NCI-H1436 (cell line): ENCODE measurements around the gene FREM2.

Experiments used
- DNase-seq: peaks from one replicate; lab custom pipeline; 2025; lab: John Stamatoyannopoulos, UW

Gene FREM2

DNA sequence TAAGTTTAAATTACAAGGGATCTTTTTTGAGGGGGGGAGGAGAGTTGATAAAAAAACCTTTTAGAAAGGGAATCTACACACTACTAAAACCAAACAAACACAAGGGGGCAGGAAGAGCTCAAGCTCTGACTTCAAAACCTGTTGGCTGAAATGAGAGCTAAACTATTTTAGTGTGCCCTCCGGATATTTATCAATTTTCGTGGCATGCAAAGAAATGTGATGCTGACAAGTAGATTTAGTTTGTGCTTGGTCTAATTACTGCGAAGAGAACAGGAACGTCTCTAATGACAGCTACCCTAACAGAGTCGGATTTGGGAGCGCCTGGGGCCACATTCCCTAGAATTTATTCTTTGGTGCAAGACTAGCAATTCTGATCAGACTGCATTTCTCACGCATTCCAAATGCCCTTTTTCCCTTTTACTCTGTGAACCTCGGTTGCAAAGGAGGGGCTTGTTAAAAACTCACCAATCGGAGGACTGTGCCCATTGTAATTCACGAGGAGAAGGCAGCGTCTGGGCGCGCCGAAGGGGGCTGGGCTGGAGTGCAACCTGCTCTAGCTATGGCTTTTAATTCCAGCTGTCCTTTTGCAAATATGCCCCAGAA lies 802 bp upstream of the FREM2 start:
- peak; percentile 21 for DNase-seq

DNA sequence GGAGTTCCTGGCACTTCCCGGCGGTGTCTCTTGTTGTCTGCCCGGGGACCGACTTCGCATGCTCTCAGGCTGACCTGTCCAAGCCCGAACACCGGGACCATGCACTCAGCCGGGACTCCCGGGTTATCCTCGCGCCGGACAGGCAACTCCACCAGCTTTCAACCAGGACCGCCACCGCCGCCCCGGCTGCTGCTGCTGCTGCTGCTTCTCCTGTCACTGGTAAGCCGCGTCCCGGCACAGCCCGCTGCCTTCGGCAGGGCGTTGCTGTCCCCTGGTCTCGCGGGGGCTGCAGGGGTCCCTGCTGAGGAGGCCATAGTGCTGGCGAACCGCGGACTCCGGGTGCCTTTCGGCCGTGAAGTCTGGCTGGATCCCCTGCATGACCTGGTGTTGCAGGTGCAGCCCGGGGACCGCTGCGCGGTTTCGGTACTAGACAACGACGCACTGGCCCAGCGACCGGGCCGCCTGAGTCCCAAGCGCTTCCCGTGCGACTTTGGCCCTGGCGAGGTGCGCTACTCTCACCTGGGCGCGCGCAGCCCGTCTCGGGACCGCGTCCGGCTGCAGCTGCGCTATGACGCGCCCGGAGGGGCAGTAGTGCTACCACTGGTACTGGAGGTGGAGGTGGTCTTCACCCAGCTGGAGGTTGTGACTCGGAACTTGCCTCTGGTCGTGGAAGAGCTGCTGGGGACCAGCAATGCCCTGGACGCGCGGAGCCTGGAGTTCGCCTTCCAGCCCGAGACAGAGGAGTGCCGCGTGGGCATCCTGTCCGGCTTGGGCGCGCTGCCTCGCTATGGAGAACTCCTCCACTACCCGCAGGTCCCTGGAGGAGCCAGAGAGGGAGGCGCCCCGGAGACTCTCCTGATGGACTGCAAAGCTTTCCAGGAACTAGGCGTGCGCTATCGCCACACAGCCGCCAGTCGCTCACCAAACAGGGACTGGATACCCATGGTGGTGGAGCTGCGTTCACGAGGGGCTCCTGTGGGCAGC lies 661 bp downstream of the FREM2 start:
- DNase-seq = no peak

DNA sequence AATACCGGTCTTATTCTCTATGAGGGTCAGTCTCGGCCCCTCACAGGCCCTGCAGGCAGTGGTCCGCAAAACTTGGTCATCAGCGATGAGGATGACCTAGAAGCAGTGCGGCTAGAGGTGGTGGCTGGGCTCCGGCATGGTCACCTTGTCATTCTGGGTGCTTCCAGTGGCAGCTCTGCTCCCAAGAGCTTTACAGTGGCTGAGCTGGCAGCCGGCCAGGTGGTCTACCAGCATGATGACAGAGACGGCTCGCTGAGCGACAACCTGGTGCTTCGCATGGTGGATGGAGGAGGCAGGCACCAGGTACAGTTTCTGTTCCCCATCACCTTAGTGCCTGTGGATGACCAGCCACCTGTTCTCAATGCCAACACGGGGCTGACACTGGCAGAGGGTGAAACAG lies 1.8 kb downstream of the FREM2 start:
- no peak for DNase-seq

DNA sequence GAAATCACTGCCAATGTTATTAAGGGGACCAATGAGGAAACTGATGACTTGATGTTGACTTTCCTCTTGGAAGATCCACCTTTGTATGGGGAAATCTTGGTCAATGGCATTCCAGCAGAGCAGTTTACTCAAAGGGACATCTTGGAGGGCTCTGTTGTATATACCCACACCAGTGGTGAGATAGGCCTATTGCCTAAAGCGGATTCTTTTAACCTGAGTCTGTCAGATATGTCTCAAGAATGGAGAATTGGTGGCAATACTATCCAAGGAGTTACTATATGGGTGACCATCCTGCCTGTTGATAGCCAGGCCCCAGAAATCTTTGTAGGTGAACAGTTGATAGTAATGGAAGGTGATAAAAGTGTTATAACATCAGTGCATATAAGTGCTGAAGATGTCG lies 3.4 kb downstream of the FREM2 start:
- no peak for DNase-seq

DNA sequence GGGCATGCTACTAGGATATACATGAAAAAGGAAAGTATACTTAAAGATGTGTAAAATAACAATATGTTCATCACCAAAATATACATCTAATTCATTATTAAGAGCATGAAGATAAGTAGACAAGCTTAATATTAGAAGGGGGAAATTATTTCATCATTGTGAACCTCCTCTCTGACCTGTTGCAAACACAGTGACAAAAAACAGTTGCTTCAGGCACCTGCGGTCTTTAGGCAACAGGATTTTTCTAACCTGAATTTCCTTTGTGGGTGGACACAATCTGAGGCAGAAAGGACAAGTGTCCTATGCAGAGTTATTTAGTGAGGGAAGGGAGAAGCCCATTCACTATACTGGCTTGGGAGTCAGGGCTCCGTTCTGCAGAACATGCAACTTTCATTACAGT lies 6.3 kb downstream of the FREM2 start:
- no peak for DNase-seq

DNA sequence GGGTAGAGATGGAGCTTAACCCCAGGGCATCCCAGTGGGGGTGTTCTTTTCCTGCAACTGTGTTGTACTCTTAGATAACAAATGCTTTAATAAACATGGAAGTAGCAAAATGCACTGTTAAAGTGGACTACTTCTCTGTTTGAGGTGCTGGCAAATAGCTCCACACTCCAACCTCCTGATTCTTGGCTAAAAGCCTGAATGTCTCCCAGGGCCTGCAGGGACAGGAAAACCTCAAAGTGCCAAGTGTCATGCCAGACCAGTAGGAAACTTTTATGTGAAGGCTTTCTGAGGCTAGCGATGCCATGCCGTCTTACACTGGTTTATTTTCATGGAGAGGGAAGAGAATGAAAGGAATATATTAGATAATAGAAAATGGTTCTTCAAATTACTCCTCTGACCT lies 6.8 kb downstream of the FREM2 start:
- no peak for DNase-seq

DNA sequence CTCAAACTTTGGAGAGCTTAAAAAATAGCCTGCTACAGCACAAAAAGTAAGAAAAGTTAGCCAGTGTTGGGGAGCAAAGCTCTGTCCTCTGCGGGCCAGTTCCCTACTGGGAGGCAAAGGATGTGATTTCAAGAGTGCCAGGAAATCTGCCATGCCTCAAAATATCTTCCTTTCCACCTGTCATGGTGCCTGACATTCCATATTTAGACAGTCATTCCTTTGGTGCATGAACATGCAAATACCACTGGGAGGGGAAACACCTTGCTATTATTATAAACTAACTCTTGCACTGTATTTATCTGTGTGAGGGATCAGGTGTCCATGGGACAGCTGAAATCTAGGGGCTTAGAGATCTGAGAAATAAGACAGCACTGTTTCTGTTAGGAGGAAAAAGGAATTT lies 10.3 kb downstream of the FREM2 start:
- DNase-seq = no peak

DNA sequence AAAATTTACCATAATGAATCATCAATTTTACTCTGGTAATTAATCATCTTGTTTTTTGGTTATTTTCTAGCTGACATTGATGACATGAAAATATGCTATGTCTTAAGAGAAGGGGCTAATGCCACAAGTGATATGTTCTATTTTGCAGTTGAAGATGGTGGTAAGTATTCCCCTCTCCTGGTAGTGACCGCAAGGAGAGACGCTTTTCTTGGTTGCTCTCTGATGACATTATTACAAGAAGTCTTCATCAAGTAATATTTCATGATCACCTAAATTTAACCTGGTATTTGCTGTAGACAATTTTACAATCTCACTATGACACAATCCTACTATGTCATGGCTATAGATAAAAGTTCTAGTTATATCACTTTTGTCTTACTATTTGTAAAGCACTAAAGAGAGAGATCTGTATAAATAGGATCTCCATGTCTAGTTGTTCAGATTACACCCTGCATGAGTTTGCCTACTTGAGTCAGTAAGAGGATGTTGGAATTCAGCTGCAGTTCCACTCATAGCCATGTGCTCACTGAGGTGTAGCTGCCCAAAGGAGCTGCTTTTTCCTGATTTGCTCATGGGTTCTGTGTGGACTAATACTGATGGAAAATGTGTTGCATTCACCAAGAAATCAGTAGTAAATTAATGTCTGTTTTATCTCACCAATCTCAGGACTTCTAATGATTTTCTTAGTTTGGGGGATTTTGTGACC lies 10.9 kb downstream of the FREM2 start:
- no peak for DNase-seq

DNA sequence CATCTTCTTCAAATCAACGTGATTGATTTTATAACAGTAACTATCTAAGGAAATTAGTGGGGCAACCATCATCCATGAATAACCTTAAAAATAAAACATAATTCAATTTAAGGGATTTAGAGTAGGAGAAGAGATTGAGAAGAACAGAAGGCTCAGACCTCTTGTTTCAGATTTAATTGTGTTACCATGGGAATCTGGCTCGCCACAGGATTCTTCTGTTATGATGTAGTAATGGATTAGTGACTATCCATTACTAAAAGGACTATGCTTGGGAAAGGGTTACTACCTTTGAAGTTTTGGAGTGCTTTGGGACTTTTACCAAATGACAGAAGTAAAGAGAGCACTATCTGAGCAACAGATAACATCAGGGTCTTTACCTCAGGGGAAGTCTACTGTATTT lies 13.2 kb downstream of the FREM2 start:
- no peak for DNase-seq

DNA sequence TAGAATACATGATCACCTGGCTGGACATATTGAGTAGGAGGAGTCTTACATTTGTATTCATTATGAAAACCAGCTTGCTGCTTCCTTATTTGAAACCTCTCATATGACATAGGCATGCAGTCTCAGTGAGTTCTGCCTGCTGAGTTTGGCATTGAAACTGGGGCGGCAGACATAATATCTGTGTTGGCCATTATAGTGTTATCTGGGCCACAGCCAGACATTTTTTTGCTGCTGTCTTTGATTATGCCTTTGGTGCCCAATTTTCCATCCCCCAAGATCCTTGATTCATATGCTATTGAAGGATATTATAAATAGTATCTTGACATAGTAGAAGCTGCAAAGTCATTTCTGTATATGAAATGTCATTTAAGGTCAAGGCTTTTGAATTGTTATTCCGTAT lies 15.8 kb downstream of the FREM2 start:
- no peak for DNase-seq

DNA sequence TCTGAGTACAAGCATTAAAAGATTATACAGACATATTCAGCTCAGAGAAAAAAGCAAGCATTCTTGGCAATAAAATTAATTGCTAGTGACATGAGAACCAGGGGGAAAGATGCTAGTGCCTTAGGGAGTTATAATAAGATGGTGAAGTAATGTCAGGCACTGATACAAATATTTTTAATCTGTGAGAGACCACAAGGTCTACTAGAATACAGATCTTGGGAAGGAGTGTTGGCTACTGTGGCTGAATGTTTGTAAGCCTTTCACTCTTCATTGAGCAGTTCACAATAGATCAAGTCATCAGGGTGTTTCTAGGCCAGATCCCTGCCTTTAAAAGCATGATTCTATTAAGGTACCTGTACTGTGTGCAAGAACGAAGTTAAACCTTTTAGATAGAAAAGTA lies 16.4 kb downstream of the FREM2 start:
- no peak for DNase-seq

DNA sequence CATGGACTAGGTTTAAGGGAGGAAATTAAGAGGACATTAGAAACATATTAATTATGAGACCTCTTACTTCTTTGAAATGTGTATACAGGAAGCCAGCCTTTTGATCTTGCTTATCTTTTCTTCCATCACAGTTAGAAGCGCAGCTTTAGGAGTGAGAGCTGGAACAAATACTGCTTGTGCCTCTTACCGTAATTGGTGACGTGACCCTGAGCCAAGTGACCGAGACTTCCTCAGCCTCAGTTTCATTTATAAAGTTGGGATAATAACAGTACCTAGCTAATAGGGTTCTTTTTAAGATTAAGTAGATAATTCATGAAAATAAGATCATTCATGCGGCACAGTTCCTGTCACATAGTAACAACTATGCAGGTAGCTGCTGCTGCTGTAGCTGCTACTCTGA lies 18.5 kb downstream of the FREM2 start:
- DNase-seq = no peak

DNA sequence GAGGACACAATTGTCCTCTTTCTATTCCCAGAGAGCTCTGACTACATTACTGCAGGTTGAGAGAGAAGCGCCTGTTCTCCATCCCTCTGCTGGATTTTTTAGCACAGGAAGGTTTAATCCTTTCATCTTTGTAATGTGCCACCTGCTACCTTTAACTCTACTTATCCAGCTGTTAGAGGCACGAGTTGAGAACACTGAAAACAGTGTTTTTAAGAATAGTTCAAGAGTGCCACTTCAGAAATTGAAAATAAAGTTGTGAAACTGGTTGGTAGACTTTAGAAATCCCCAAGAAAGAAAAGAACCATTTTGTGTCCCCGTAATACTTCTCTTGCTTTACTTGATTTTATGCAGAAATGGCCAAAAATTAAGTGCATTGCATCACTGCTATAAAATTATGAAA lies 20.6 kb downstream of the FREM2 start:
- DNase-seq = no peak

DNA sequence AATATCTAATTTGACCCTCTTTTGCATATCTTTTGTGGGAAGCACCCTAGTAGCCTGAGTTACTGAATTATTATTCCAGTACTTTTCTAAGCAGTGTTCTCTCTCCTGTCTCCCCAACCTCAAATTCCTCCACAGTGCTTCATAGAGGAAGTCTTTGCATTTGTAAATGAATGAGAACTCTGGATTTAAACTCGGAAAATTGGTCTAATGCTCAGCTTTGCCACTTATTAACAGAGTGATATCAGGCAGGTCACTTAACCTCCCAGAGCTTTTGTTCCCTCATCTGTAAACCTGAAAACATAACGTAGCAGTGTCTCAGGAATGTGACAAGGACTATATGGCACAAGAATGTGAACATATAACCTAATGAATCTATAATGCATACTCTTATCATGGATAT lies 26.2 kb downstream of the FREM2 start:
- DNase-seq = no peak

DNA sequence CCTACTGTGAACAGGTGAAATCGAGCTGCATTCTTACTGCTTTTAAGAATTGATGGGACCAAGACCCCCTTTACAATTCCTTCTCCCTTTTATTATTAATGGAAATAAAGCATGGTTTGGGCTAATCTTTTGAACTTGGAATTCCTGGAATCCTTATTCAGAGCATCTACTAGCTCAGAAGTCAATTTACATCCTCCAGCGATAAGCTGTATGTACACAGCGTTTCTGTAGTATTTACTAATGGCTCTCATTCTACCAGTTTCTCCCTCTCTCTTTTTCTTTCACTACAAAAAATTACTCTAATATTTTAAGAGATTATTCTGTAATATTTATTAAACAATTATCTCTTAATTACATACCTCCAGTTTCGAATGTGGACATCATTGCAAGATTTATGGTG lies 31.5 kb downstream of the FREM2 start:
- no peak for DNase-seq

DNA sequence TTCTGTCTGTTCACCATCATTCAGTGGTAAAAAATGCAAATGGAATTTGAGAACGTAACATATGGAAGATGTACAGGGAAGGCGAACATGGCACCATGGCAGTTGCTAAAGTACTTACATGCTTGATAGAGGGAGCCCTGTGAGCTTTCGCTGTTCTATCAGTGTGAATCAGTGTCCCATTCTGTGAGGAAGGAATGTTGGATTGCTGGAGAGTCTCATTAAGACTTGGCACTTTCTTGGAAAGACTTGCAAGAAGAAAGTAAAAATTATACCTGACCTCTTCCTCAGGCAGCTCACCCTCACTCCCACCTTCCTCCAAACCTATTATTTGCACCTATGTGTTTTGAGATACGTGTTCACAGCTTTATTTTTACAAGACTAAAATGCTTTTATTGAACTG lies 43.5 kb downstream of the FREM2 start:
- DNase-seq = no peak

DNA sequence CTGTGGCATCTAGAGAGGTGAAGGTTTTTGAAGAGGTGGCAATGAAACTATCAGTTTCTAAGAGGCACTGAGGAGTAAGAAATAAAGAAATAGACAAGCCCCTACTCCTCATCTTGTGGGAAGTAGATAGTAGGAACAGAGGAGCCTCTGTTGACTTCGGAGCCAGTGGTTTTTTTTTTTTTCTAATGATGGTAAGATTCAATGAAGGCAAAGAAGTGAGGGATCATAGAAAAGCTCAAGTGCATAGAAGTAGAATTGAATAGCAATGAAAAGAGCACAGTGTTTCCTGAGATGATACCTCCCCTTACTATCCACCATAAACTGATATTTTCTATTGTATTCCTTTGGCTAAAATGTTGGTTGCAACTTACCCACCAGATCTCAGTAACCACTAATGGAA lies 46.3 kb downstream of the FREM2 start:
- no peak for DNase-seq

DNA sequence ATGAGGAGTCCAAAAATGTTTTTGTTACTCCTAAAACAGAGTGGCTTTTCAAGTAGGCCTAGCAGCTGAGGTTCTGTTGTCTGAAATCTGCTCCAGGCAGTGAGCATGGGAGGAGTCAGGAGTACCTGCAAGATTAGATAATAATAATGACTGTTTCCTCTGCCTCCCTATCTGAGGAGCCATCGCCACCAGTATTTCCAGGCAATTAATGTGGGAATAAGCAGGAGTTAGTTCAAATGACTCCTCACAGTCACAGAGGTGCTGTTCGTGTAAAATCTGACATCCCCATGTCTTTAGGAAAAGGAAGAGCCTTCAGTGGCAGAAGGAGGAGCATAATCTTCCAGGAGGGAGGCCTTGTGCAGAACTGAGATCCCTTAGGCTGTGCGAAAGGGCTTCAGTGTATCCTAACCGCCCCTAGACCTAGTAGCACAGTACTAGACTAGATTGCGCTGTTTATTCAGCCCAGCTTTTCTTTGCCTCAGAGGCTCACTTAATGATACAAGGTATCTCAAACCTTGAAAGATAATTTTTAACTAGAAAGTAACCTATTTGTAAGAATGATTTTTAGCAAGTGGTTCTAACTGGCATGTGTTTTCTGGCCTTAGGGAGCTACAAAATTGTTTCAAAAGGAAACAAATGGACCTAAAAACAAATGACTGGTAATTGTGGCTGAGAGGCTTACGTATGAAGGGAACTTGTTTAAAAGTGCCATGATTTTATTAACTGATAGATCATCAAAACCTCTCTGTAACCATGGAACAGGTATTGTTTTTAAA lies 49.0 kb downstream of the FREM2 start:
- no peak for DNase-seq

DNA sequence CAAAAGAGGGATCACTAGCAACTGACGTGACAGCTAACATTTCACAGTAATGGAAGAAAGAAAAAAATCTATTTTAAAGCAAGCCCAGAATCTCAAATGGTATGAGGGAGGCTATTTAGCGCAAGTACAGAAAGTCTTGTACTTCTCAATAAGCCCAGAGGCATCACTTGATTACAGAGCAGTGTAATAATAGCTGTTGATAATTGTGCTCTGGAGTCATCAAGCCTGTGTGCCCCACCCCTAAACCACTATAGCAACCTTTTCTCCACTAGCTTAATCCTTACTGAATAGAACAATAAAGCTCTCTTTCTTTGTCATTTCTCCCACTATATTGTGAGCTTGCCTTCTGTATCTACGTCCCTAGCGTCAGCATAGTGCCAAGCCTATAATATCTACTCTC lies 56.6 kb downstream of the FREM2 start:
- no peak for DNase-seq

DNA sequence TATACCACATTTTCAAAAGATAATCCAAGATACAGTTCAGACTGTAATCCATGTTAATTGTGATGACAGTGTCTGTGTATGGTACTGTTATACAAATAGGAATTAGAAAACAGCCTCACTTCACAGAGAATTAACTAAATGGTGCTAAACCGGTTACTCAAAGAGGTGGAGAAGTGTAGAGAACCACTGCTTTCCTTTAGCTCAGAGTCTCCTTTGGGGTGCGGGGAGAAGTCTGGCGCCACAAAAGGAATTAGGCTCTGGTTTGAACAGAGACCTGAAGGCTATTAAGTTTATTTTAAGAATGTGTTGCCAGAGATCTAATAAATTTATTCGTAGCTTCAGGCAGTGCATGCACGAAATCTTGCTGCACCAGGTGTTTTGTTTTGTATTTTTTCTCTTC lies 65.8 kb downstream of the FREM2 start:
- no peak for DNase-seq

DNA sequence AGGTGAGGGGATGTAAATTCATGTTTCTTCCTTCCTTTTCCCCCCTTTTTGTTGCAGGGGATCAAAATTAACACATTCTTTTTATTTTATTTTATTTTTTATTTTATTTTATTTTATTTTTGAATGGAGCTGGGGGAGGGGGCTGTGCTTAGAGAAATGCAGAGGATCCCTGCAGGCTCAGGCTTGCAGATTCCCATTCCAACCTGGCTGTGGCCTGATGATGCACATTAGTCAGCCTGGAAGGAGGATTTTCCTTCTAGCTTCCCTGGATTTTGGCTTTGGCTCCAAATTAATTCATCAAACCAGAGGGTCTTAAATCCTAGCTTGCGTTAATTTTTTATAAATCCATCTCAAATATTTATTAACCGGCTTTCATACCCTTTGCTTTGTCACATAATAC lies 67.0 kb downstream of the FREM2 start:
- DNase-seq = no peak

DNA sequence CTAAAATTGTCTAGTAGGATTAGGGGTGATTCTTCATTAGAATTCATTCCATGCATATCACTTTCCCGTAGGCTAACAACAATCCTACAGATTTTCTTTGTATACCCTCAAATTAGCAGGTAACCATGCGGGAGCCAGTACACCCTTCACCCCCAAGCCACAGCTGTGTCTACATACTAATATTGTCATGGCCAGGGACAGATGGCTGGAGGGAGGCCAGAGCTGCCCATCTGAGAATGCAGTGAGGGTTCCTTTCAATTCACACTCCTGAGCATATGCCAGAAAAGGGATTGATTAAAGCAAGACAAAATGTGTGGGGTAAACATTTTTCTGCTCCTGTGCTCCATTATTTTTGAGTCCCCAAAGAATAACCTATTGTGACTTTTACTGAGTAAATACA lies 68.9 kb downstream of the FREM2 start:
- DNase-seq = no peak
